ENCODE results near the gene KCNJ6. TPM values are rescaled to one million over a fixed set of nuclear protein-coding genes. Genes with fewer than 3 reads are reported as not detected.
A peak's percentile ranks its signal among the peaks of the same experiment; 100 is the strongest.

The KCNJ6 gene
- total and polyA plus RNA-seq, 9 of the 15 experiments (the other 6 are each of a cell fraction or from before 2014, with no cell fraction given) = 0.06 to 0.21 (median 0.13) TPM; not detected in 1

DNA sequence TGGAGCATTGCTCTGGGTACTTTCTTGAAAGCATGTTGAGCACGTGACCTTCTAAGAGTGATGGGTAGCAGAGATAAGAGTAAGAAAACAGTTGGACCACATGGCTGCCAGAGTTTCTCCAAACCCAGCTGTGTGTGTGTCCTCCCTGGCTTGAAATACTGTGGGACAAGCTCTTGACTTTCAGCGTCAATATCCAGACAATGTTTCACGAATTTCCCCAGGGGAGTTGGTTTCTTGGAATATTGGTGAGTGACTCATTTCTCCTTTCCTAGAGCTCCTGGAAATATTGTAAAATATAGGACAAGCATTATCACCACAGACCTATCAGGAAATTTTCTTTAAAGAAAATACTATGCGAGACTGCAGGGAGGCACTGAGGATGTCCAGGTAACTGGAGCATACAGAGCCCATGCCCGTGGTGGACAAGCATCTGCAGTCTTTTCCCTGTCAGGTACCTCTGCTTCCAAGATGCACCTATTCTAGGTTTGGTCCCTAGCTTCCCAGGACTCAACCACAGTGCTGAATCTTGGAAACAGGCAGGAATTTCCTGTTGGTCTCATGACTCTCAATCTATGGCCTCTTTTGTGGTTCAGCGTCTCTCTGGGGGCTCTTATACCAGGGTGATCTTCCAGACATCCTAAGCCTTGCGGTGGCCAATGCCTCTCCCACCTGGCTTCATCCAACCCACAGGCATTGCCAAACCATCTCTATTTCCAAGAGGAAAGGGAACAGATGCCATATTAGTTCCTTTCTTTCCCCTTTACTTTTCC lies 67.4 kb downstream of the KCNJ6 start:
- in situ Hi-C loops (cut with MboI) = no loop called here
- BruUV-seq (replicated peaks) = no TSS peak

More for the DNA sequence above, 67.4 kb downstream of the KCNJ6 start:
- Histone ChIP-seq H3K4me3 (no peak overlapping the region), H3K9me1 (ENCODE audit: control insufficient read depth, insufficient read depth, low read length) (no peaks in the 10 kb centered on the region), H3K4me1 (replicated peaks in 1 of 2; ENCODE audit: control insufficient read depth in 2 of 2, insufficient read depth in 2 of 2, low read length in 2 of 2) (no peaks in the 10 kb centered on the region), H2AFZ (ENCODE audit: low read depth, low read length) (no peak overlapping the region), H3K36me3 (ENCODE audit: control insufficient read depth, insufficient read depth, low read length) (no peaks in the 10 kb centered on the region), H3K9me3 (replicated peaks; ENCODE audit: control insufficient read depth, insufficient read depth, low read depth, low read length) (no peaks in the 10 kb centered on the region), H3K79me2 (ENCODE audit: control insufficient read depth, insufficient read depth, low read length) (no peaks in the 10 kb centered on the region), H3K27me3 (ENCODE audit: control insufficient read depth in 2 of 2, insufficient read depth in 2 of 2, low read length in 2 of 2) (peaks cover 0 to 6% of the 10 kb centered on the region in 2 experiments; a peak in 2 of 5 replicates), H4K20me1 (replicated peaks; ENCODE audit: control insufficient read depth, insufficient read depth, low read length) (no peaks in the 10 kb centered on the region), H3K9ac (ENCODE audit: insufficient read depth in 1 of 2, low read depth in 2 of 2, low read length in 2 of 2) (no peak overlapping the region), H3K27ac (ENCODE audit: extremely low read depth, low read depth, low read length) (no peak overlapping the region), H3K4me2 (ENCODE audit: insufficient read depth, low read length) (no peak overlapping the region)
- POLR2A ChIA-PET = interaction anchor here (0.5 to 0.9 kb wide), 2 partner anchors 12 to 508 kb away, joined by 3 read pairs; no protein-coding TSS in a partner anchor
- intact Hi-C loops (cut with micrococcal nuclease) = no loop called here
- ATAC-seq = no peak
- CTCF ChIA-PET (ENCODE audit: low intra/inter-chr PET ratio) = no interaction called here
- TF ChIP-seq ZNF507 (tag; conservative IDR thresholded peaks at IDR 0.05) (no peak), DACH1 (IDR thresholded peaks at IDR 0.05; ENCODE audit: partially characterized antibody) (no peak), XRCC4 (IDR thresholded peaks at IDR 0.05; ENCODE audit: extremely low read depth, insufficient read depth, insufficient read length) (no peak), ZNF76 (CRISPR knock-in tag; IDR thresholded peaks at IDR 0.05; ENCODE audit: borderline replicate concordance) (no peak), CBX1 (IDR thresholded peaks at IDR 0.05; ENCODE audit: low read depth) (no peak), ARNT (IDR thresholded peaks at IDR 0.05) (no peak), ZNF347 (CRISPR knock-in tag; IDR thresholded peaks at IDR 0.05; ENCODE audit: low read depth) (no peak), RBM39 (optimal IDR thresholded peaks at IDR 0.05; ENCODE audit: low read depth, low read length) (no peak), SREBF1 (IDR thresholded peaks at IDR 0.05; ENCODE audit: borderline replicate concordance, low read depth, low read length) (no peak)
- TF ChIP-seq, protein P1, sequence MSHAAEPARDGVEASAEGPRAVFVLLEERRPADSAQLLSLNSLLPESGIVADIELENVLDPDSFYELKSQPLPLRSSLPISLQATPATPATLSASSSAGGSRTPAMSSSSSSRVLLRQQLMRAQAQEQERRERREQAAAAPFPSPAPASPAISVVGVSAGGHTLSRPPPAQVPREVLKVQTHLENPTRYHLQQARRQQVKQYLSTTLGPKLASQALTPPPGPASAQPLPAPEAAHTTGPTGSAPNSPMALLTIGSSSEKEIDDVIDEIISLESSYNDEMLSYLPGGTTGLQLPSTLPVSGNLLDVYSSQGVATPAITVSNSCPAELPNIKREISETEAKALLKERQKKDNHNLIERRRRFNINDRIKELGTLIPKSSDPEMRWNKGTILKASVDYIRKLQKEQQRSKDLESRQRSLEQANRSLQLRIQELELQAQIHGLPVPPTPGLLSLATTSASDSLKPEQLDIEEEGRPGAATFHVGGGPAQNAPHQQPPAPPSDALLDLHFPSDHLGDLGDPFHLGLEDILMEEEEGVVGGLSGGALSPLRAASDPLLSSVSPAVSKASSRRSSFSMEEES (CRISPR knock-in tag; IDR thresholded peaks at IDR 0.05) = peak; percentile 27; the same call in 1 of the 2 replicates
- TF ChIP-seq, protein P2, sequence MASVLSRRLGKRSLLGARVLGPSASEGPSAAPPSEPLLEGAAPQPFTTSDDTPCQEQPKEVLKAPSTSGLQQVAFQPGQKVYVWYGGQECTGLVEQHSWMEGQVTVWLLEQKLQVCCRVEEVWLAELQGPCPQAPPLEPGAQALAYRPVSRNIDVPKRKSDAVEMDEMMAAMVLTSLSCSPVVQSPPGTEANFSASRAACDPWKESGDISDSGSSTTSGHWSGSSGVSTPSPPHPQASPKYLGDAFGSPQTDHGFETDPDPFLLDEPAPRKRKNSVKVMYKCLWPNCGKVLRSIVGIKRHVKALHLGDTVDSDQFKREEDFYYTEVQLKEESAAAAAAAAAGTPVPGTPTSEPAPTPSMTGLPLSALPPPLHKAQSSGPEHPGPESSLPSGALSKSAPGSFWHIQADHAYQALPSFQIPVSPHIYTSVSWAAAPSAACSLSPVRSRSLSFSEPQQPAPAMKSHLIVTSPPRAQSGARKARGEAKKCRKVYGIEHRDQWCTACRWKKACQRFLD (CRISPR knock-in tag; IDR thresholded peaks at IDR 0.05) = no peak
- TF ChIP-seq, protein P3, sequence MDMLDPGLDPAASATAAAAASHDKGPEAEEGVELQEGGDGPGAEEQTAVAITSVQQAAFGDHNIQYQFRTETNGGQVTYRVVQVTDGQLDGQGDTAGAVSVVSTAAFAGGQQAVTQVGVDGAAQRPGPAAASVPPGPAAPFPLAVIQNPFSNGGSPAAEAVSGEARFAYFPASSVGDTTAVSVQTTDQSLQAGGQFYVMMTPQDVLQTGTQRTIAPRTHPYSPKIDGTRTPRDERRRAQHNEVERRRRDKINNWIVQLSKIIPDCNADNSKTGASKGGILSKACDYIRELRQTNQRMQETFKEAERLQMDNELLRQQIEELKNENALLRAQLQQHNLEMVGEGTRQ (CRISPR knock-in tag; IDR thresholded peaks at IDR 0.05) = peak; percentile 48
- TF ChIP-seq, protein P4, sequence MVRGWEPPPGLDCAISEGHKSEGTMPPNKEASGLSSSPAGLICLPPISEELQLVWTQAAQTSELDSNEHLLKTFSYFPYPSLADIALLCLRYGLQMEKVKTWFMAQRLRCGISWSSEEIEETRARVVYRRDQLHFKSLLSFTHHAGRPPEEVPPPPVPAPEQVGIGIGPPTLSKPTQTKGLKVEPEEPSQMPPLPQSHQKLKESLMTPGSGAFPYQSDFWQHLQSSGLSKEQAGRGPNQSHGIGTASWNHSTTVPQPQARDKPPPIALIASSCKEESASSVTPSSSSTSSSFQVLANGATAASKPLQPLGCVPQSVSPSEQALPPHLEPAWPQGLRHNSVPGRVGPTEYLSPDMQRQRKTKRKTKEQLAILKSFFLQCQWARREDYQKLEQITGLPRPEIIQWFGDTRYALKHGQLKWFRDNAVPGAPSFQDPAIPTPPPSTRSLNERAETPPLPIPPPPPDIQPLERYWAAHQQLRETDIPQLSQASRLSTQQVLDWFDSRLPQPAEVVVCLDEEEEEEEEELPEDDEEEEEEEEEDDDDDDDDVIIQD (CRISPR knock-in tag; IDR thresholded peaks at IDR 0.05) = no peak
- 3% methylated on average over 7 of the region's 7 CpGs for WGBS (ENCODE audit: insufficient coverage, low coverage, missing lambda C conversion rate)
- FAIRE-seq = no peak
- DNase-seq (ENCODE audit: extremely low read depth in 1 of 4, low spot score in 3 of 4) = no peak

Measured in K562 (cell line).